Panc1 (cell line): ENCODE data around the gene RAD1.

Experiments
- POLR2AphosphoS5 ChIP-seq: IDR thresholded peaks from 2 replicates; pipeline ENCODE4 v1.6.1; 2012; ENCODE audit warnings: mild to moderate bottlenecking, low read depth, low read length, moderate library complexity
- REST ChIP-seq, 2 experiments: IDR thresholded peaks; 2 replicates each; pipeline ENCODE4 v1.6.1; 2011 to 2012; ENCODE audit warnings: low read depth in 2 of 2, control low read depth in 1 of 2, low read length in 1 of 2, mild to moderate bottlenecking in 1 of 2, moderate library complexity in 1 of 2; ENCODE audit not compliant: insufficient read depth in 1 of 2
- TF ChIP-seq, protein P1 (sequence below): fragments of 450-650 bp; IDR thresholded peaks from 2 replicates; pipeline ENCODE4 v1.5.1; 2017; ENCODE audit warnings: mild to moderate bottlenecking

- TF ChIP-seq REST (IDR thresholded peaks at IDR 0.05; ENCODE audit: insufficient read depth in 1 of 2, low read depth in 2 of 2, low read length in 1 of 2), result no peak
- TF ChIP-seq, protein P1, sequence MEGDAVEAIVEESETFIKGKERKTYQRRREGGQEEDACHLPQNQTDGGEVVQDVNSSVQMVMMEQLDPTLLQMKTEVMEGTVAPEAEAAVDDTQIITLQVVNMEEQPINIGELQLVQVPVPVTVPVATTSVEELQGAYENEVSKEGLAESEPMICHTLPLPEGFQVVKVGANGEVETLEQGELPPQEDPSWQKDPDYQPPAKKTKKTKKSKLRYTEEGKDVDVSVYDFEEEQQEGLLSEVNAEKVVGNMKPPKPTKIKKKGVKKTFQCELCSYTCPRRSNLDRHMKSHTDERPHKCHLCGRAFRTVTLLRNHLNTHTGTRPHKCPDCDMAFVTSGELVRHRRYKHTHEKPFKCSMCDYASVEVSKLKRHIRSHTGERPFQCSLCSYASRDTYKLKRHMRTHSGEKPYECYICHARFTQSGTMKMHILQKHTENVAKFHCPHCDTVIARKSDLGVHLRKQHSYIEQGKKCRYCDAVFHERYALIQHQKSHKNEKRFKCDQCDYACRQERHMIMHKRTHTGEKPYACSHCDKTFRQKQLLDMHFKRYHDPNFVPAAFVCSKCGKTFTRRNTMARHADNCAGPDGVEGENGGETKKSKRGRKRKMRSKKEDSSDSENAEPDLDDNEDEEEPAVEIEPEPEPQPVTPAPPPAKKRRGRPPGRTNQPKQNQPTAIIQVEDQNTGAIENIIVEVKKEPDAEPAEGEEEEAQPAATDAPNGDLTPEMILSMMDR, result no peak
- no peak for TF ChIP-seq POLR2AphosphoS5
Observed at GRCh38 chr5:34900652-34901051, 14.7 kb downstream of the RAD1 start.
